Measurements from ENCODE around the gene CHTF8.

DNA sequence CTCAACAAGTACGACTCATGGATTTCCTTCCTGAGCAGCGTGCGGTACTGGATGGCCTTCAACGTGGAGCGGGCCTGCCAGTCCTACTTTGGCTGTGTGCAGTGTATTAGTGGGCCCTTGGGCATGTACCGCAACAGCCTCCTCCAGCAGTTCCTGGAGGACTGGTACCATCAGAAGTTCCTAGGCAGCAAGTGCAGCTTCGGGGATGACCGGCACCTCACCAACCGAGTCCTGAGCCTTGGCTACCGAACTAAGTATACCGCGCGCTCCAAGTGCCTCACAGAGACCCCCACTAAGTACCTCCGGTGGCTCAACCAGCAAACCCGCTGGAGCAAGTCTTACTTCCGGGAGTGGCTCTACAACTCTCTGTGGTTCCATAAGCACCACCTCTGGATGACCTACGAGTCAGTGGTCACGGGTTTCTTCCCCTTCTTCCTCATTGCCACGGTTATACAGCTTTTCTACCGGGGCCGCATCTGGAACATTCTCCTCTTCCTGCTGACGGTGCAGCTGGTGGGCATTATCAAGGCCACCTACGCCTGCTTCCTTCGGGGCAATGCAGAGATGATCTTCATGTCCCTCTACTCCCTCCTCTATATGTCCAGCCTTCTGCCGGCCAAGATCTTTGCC is 17.9 kb downstream of the CHTF8 start:
- TF ChIP-seq POLR2A (IDR thresholded peaks at IDR 0.05) (no peak), CTCF (IDR thresholded peaks at IDR 0.05) (no peak)

Data from thyroid gland (tissue), 4 donors.